HG03354 (cell line): ENCODE results near the gene CSPG4.
A peak's percentile ranks its signal among the peaks of the same experiment; 100 is the strongest.

Experiments
- ATAC-seq: cut with Tn5 transposase; IDR thresholded peaks from one replicate; pipeline ENCODE4 v1.9.1; 2021; ENCODE audit warnings: mild to moderate bottlenecking; ENCODE audit not compliant: unreplicated experiment, poor library complexity, severe bottlenecking

CSPG4 gene

DNA sequence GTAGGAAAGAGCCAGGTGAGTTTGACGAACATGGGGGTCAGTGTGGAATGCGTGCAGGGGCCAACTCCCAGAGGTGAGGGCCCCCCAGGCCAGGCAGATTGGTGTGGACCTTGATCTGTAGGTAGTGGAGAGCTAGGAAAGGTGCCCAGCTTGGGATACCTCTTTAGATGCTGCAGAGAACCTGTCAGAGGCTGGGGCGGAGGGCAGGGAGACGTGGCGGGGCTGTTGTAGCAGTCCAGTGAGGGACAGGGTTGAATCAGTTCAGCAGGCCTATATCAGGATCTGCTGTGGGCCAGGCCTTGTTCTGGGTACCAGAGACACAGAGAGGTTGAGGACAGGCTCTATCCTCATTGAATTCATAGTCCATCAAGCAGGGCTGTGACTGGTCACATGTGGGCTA, 56.3 kb downstream of the CSPG4 start:
- no peak for ATAC-seq

GRCh38 chr15:75655931-75656330, 56.7 kb downstream of the CSPG4 start:
- ATAC-seq = no peak

- no peak for ATAC-seq
These were observed 58.3 kb downstream of the CSPG4 start for GRCh38 chr15:75654201-75654907.

DNA sequence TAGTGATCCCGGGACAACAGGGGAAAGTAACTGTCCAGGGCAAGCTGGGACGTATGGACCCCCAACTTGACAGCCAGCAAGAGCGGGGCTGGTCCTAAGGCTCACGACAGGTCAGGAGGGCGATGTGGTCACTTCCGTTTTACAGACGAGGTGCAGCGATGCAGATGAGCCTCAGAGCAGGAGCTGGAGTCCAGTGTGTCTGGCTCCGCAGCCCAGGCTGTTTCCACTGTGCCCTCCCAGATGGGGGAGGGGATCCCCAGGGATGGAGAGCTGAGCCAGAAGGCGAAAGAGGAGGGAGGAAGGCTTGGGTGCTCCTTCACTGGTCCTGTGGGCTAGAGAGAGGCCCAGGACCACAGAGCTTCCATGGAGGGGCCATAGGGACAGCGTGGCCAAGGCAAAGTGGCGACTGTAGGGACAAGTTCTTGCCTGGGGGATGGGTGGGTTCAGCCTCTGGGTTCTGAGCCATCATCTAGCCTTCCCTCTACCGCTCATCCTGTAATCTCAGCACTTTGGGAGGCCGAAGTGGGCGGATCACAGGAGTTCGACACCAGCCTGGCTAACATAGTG, 59.2 kb downstream of the CSPG4 start:
- no peak for ATAC-seq

DNA sequence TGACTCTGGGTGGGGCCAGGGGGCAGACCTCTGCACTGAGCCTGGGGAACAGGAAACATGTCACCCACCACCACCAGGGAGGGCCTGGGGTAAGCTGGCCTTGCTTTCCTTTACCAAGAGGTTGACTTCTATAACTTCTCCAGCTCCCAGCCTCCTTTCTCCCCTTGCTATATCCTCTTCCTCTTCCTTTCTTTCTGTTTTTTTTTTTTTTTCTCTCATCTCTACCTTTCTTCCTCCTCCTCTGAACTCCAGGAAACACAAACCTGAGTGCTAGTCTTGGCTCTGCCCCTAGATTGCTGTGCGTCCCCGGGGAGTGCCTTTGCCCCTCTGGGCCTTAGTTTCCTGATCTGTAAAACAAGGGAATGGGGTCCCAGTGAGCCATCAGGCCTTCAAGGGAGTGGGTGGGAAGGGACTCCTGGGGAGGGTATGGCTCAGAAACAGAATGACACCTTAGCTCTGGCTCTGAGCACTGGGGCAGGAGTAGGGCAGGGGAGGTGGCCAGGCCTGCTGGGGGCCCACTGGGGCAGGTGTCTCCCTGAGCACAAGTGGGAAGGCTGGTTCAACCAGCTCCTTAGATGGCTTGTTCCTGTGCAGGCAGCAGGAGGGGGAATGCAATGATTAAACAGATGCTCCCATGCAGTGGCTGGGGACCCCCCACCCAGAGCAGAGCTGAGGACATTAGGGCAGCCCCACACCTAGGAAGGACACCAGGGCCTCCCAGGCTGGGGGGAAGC, 60.7 kb downstream of the CSPG4 start:
- ATAC-seq = no peak

DNA sequence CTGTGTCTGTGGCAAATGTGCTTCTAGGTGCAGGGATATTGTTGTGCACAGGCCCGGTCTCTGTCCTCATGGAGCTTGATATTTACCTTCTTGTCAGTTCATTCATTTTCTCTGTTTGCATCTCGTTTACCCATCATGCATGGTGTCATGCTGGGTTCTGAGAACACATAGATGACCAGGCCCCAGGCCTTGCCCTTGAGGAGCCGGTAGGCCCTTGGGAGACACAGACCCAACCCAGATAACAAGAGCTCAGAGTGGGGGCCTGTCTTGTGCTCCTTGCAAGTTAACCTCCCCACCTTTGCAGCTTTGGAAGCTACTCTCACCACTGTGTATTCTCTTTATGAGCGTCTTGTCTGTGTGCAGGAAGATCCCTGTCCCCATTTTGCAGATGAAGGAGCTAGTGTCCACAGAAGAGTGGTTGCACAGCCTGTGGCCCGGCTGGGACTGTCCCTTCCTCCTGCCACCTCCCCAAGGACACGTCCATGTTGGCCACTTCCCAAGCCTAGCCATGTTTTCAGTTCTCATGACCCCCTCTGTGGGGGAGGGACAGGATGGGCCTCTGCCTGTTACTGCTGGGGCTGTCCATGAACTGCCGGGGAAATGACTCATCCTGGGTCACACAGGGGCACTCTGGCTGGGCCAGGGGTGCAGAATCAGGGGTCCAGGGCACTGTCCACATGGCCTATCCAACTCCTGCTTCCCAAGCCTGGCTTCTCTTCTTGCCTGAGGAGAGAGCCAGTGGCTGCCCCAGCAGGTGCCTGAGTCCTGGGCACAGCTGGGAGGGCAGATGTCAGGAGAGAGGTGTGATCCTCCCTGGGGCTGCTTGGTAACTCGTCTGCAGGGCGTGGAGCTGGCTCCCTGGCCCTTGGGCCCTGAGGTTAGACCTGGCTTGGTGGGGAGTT, 61.5 kb downstream of the CSPG4 start:
- no peak for ATAC-seq

GRCh38 chr15:75649848-75650247, 62.8 kb downstream of the CSPG4 start:
- no peak for ATAC-seq

GRCh38 chr15:75649045-75649761, 63.4 kb downstream of the CSPG4 start:
- no peak for ATAC-seq

DNA sequence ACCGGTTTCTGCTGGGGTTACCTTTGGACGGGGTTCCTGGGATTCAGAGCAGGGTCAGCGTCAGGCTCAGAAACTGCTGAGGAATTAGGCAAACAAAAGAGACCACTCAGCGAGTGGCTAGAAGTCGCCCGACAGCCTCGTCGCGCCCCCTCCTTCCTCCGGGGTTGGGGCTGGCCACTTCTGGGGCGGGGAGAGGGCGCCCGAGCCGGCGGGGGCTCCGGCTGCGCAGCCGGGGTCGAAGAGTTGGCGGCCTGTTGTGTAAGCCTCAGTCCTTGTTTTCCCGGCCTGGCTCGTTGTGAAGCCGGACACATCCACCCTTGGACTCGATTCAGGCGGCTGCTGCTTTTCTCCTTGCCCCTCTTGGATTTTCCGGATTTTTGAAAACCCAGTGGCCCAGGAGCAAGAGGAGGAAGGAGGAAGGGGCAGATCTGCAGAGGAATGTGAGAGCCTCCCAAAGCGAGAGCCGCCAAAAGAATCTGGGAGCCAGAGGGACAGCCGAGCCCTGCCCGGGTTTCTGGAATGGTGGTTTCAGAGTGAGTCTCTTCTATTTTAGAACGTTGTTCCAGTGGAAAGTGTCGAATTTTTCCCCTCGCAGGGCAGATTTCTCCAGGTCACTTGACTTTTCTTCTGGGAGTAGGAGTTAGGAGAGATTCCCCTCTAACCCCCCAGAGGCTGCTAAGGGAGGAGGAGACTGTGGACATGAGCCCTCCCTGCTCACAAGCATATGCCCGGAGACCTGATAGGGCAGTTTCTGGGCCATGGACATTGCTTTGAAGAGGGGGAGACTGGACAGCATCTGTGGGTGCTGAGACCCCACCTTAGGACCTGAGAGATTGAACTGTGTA, 64.3 kb downstream of the CSPG4 start:
- no peak for ATAC-seq

DNA sequence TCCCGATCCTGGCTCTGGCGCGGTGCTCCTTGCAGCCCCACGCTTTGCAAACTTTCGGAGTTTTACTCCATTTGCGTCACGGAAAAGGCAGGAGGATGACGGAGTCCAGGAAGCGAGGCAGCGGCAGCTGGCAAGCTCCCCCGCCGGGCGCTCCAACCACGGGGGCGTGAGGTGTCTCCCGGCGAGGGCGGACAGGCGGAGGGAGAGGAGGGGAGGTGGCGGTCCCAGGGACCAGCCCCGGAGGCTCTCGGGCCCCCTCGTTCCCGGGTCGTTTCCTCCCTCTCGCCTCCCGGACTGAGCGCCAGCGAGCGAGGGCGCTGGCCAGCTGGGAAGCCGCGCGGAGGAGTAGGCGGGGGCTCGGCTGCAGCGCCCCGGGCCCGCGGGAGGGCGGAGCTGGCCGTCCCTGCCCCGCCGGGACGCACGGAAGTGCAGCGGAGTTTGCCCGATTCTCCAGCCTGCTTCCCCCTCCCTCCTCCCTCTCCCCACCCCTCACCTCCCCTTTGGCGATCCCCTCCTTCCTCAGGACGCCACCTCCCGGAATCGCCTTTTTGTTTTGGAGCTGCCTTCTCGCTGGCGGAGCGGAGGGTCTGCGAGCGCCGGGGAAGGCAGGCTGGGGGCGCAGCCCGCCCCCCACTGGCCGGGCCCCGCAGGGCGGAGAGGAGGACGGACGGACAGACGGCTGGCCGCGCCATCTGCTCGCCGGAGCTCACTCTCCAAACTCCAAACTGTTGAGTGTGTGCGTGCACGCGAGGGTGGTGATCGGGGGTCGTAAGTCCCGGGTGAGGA, 65.1 kb downstream of the CSPG4 start, which contains the start of gene SNX33:
TSS of gene SNX33 (plus strand) at position 543 of the 786 bp plus-strand sequence. CDS start 1,191 bp downstream, outside the sequence.
- ATAC-seq = no peak

- no peak for ATAC-seq
These were observed 65.7 kb downstream of the CSPG4 start for GRCh38 chr15:75646944-75647364.

GRCh38 chr15:75646112-75646943, 66.3 kb downstream of the CSPG4 start:
- ATAC-seq = no peak

DNA sequence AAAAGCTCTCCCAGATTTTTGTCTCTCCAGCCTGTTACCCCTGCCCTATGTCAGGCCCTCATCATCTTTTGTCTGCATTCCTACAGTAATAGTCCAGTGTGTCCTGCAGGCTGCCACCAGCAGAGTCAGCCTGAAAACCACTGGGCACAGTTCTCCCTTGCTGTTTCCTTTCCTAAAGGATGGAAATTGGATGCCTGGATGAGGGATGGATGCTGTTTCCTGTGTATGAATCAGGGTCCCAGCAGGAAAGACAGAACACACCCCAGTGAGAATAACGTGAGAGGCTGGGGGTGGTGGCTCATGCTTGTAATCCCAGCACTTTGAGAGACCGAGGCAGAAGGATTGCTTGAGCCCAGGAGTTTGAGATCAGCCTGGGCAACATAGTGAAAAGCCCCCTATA, 68.3 kb downstream of the CSPG4 start:
- ATAC-seq = no peak

DNA sequence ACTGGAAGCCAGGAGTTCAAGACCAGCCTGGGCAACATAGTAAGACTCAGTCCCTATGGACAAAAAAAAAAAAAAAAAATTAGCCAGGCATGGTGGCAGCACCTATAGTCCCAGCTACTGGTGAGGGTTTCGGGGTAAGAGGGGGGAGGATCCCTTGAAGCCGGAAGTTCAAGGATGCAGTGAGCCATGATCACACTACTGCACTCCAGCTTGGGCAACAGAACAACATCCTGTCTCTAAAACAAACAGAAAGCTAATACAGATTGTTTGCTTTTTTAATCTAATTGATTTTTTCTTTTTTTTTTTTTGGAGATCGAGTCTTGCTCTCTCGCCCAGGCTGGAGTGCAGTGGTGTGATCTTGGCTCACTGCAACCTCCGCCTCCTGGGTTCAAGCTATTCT, 71.0 kb downstream of the CSPG4 start:
- ATAC-seq = no peak

GRCh38 chr15:75641179-75641503, 71.5 kb downstream of the CSPG4 start:
- no peak for ATAC-seq

DNA sequence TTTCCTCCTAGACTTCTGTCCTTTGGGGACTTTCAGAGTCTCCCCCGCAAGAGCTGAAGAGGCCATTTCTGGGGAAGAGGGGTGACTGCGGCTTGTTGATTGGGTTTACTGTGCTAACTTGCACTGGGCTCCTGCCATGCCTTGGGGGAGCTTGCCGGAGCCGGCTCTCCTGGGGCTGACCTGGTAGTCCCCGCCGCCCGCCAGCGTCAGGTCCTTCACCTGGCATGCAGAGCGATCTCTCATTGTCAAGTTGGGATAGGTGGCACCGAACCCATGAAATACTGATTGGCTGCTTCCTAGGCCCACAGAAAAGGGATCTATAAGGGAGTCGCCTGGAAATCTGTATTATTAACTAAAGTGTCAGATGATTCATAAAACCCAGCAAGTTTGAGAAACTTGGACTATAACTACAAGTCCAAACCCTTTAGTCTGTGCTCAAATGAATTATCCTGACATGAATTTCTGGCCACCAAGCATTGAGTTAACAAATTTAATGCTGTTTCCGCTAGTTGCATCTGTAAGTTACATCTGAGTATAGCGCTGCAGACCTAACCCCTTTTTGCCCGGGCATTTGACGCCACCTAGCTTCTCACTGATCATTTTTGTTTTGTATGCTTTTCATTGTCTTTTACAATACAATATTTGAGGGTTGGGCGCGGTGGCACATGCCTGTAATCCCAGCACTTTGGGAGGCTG, 72.0 kb downstream of the CSPG4 start:
- peak; percentile 42 for ATAC-seq
